Stomach (tissue), 9 donors: ENCODE measurements around the gene GLI1. TPM values are rescaled to one million over a fixed set of nuclear protein-coding genes. Genes with fewer than 3 reads are reported as not detected.

Source experiments
- DNase-seq, 2 donors: peaks; one replicate each; pipeline versions ENCODE4 v3.0.0 to v3.0.0-alpha.2; 2013 to 2019
- H3K27ac ChIP-seq, 5 donors: fragments of 200-600 bp in 4 of 5; sonication (generic) in 4 of 5; one replicate each; pipeline ENCODE4 v1.5.1; 2013 to 2019; ENCODE audit warnings: mild to moderate bottlenecking in 1 of 5, moderate library complexity in 1 of 5
- H3K27me3 ChIP-seq, 3 donors: fragments of 200-600 bp; sonication (generic); one replicate each; pipeline ENCODE4 v1.5.1; 2017 to 2019; ENCODE audit warnings: mixed run types in 1 of 3
- H3K36me3 ChIP-seq, 4 donors: fragments of 200-600 bp; sonication (generic); 1 replicate in 3 of 4; 2 replicates in 1 of 4; pipeline ENCODE4 v1.5.1; 2016 to 2019
- H3K4me1 ChIP-seq, 4 donors: fragments of 200-600 bp; sonication (generic); one replicate each; pipeline ENCODE4 v1.5.1; 2016 to 2019
- H3K4me3 ChIP-seq, 4 donors: fragments of 200-600 bp; sonication (generic) in 3 of 4; one replicate each; pipeline ENCODE4 v1.5.1; 2016 to 2019; ENCODE audit warnings: mild to moderate bottlenecking in 1 of 4
- H3K9me3 ChIP-seq, 4 donors: fragments of 200-600 bp; sonication (generic); one replicate each; pipeline ENCODE4 v1.5.1; 2016 to 2019
- CTCF ChIP-seq, 7 experiments: fragments of 450-650 bp in 4 of 7; fragments of 200-600 bp in 3 of 7; sonication (generic) in 3 of 7; IDR thresholded peaks; one replicate each; pipeline ENCODE4 v1.5.1; 2016 to 2019; ENCODE audit warnings: antibody characterized with exemption in 7 of 7, control low read depth in 2 of 7, mild to moderate bottlenecking in 1 of 7
- EP300 ChIP-seq: sonication (generic); formaldehyde crosslinking; IDR thresholded peaks from one replicate; pipeline ENCODE4 v1.6.1; 2017; ENCODE audit warnings: antibody characterized with exemption
- POLR2A ChIP-seq, 4 donors: fragments of 450-650 bp; IDR thresholded peaks; one replicate each; pipeline ENCODE4 v1.6.1; 2016; ENCODE audit warnings: antibody characterized with exemption in 4 of 4, control low read depth in 2 of 4, mild to moderate bottlenecking in 1 of 4, moderate library complexity in 1 of 4
- POLR2AphosphoS5 ChIP-seq, 3 donors: sonication (generic); formaldehyde crosslinking; IDR thresholded peaks; one replicate each; pipeline ENCODE4 v1.6.1; 2016; ENCODE audit warnings: antibody characterized with exemption in 3 of 3
- whole genome bisulfite sequencing, 5 donors: extraction: QIAGEN DNeasy Blood & Tissue Kit in 3 of 5; methylation state at CpG; one replicate each; pipeline versions ENCODE4 v1.1.5 to v1.1.7; 2013 to 2018; 5-methylcytosine and 5-hydroxymethylcytosine counted together
- intact Hi-C: fragments of 100-400 bp; cut with DNase I; formaldehyde crosslinking; loops from one replicate; pipeline ENCODE4 v1.15.1; 2023; ENCODE audit warnings: low total_unique reads
- polyA plus RNA-seq, 3 donors: library from polyadenylated mRNA; stranded (reverse); fragments of 200-250 nt; gene quantifications; one replicate each; pipeline ENCODE4 v1.2.3, GENCODE V29; 2013
- total RNA-seq, 5 donors: library from RNA; depleted of rRNA; stranded (reverse); fragments of >200 nt; gene quantifications; one replicate each; pipeline versions ENCODE4 v1.1.0 to v1.2.3, GENCODE V29; 2014 to 2016
- donor health status: healthy with polysubstance abuse.
- donor health status: Bipolar disorder and iron deficiency.
- donor health status: healthy.

The GLI1 gene
- total and polyA plus RNA-seq, 8 donors = 0.14 to 4.0 (median 0.73) TPM

- TF ChIP-seq POLR2A (IDR thresholded peaks at IDR 0.05) (no peak), EP300 (no peak), CTCF (IDR thresholded peaks at IDR 0.05) (no peak), POLR2AphosphoS5 (IDR thresholded peaks at IDR 0.05) (no peak)
- 83 to 88% (median 87%) methylated on average over 11 to 12 of the region's 12 CpGs for WGBS, 5 donors
- peaks cover 6 to 10% (median 7%) of the 10 kb centered on the region in 4 donors for H3K4me1 ChIP-seq
- intact Hi-C loops = no loop called here
- no peak overlapping the region for H3K27ac ChIP-seq
- H3K9me3 ChIP-seq = no peaks in the 10 kb centered on the region
- no peak overlapping the region for H3K4me3 ChIP-seq
- DNase-seq = no peak
- peaks cover 0 to 18% (median 7%) of the 10 kb centered on the region in 4 donors for H3K36me3 ChIP-seq
- H3K27me3 ChIP-seq = peaks cover 0 to 50% (median 4%) of the 10 kb centered on the region in 3 donors
These were observed 7.8 kb downstream of the GLI1 start for GRCh38 chr12:57467212-57467874.

GRCh38 chr12:57467915-57468314, 8.3 kb downstream of the GLI1 start:
- Histone ChIP-seq H3K27ac (no peak overlapping the region), H3K36me3 (peaks cover 0 to 18% (median 7%) of the 10 kb centered on the region in 4 donors), H3K27me3 (peaks cover 0 to 55% (median 4%) of the 10 kb centered on the region in 3 donors), H3K4me3 (no peak overlapping the region), H3K4me1 (peaks cover under 1 to 4% (median 1%) of the 10 kb centered on the region in 4 donors), H3K9me3 (no peaks in the 10 kb centered on the region)
- intact Hi-C loops = no loop called here
- WGBS, 5 donors = 81 to 86% (median 84%) methylated on average over 8 to 11 of the region's 11 CpGs
- TF ChIP-seq POLR2A (IDR thresholded peaks at IDR 0.05) (no peak), POLR2AphosphoS5 (IDR thresholded peaks at IDR 0.05) (no peak), CTCF (IDR thresholded peaks at IDR 0.05) (no peak), EP300 (no peak)
- DNase-seq = no peak

- TF ChIP-seq POLR2A (IDR thresholded peaks at IDR 0.05) = no peak
- Histone ChIP-seq H3K4me3 (no peak overlapping the region), H3K27me3 (peaks cover 0 to 71% (median 8%) of the 10 kb centered on the region in 3 donors), H3K27ac (no peak overlapping the region), H3K4me1 (peaks cover 0 to 12% (median 2%) of the 10 kb centered on the region in 4 donors), H3K9me3 (no peaks in the 10 kb centered on the region), H3K36me3 (peaks cover 0 to 26% (median 9%) of the 10 kb centered on the region in 4 donors)
- DNase-seq = no peak
- intact Hi-C loops = no loop called here
- WGBS, 5 donors = 81 to 88% (median 83%) methylated on average over 10 of the region's 10 CpGs
These were observed 9.9 kb downstream of the GLI1 start for GRCh38 chr12:57469296-57470164.

- TF ChIP-seq POLR2A (IDR thresholded peaks at IDR 0.05) = no peak
- TF ChIP-seq EP300 = no peak
- TF ChIP-seq CTCF (IDR thresholded peaks at IDR 0.05) = no peak
- TF ChIP-seq POLR2AphosphoS5 (IDR thresholded peaks at IDR 0.05) = no peak
- H3K27ac ChIP-seq = no peak overlapping the region
- WGBS, 5 donors = 83 to 95% (median 92%) methylated on average over 12 to 14 of the region's 14 CpGs
- peaks cover 7 to 21% (median 10%) of the 10 kb centered on the region in 4 donors for H3K4me1 ChIP-seq
- no peak for DNase-seq
- intact Hi-C loops = no loop called here
- peaks cover 0 to 76% (median 17%) of the 10 kb centered on the region in 3 donors for H3K27me3 ChIP-seq
- H3K9me3 ChIP-seq = no peaks in the 10 kb centered on the region
- peaks cover 0 to 32% (median 9%) of the 10 kb centered on the region in 4 donors for H3K36me3 ChIP-seq
- no peak overlapping the region for H3K4me3 ChIP-seq
These were observed 10.8 kb downstream of the GLI1 start for GRCh38 chr12:57470286-57470969.
